Memory B cell (primary cell): ENCODE results near the gene DMTF1.
A peak's percentile ranks its signal among the peaks of the same experiment; 100 is the strongest.

Experiments used
- ATAC-seq: fragments of 150-1000 bp; cut with Tn5 transposase; 2 replicates; pipeline ENCODE4 v1.10.0; 2021; ENCODE audit warnings: low read depth, mild to moderate bottlenecking, moderate library complexity
- DNase-seq, 2 donors: peaks; one replicate each; pipeline ENCODE4 v3.0.0; 2022; ENCODE audit warnings: low spot score in 2 of 2
- H3K27ac Mint-ChIP-seq: one replicate; pipeline ENCODE4 v1.8.0; 2022; ENCODE audit warnings: mild to moderate bottlenecking, moderate library complexity, mixed read lengths
- H3K27me3 Mint-ChIP-seq: one replicate; pipeline ENCODE4 v1.8.0; 2022; ENCODE audit warnings: mixed read lengths
- H3K36me3 Mint-ChIP-seq: one replicate; pipeline ENCODE4 v1.8.0; 2022; ENCODE audit warnings: mild to moderate bottlenecking, mixed read lengths
- H3K4me1 Mint-ChIP-seq: one replicate; pipeline ENCODE4 v1.8.0; 2022; ENCODE audit warnings: mixed read lengths
- H3K4me3 Mint-ChIP-seq: one replicate; pipeline ENCODE4 v1.8.0; 2022; ENCODE audit warnings: mild to moderate bottlenecking, moderate library complexity, mixed read lengths
- H3K9me3 Mint-ChIP-seq: one replicate; pipeline ENCODE4 v1.8.0; 2022; ENCODE audit warnings: mixed read lengths

The DMTF1 gene

GRCh38 chr7:87154166-87154565 is 1.9 kb downstream of the DMTF1 start:
- DNase-seq, result no peak
- H3K4me1 Mint-ChIP-seq, result peaks cover 34% of the 10 kb centered on the region
- H3K36me3 Mint-ChIP-seq, result peaks cover 3% of the 10 kb centered on the region
- no peak for ATAC-seq
- H3K27me3 Mint-ChIP-seq, result no peaks in the 10 kb centered on the region
- peak overlapping the region; percentile 46 for H3K4me3 Mint-ChIP-seq
- H3K27ac Mint-ChIP-seq, result peak overlapping the region; percentile 58
- H3K9me3 Mint-ChIP-seq, result no peaks in the 10 kb centered on the region

GRCh38 chr7:87154569-87154968 is 2.3 kb downstream of the DMTF1 start:
- no peaks in the 10 kb centered on the region for H3K27me3 Mint-ChIP-seq
- ATAC-seq (no peak), DNase-seq (no peak)
- H3K36me3 Mint-ChIP-seq, result peaks cover 3% of the 10 kb centered on the region
- H3K4me3 Mint-ChIP-seq, result peak overlapping the region; percentile 46
- no peaks in the 10 kb centered on the region for H3K9me3 Mint-ChIP-seq
- H3K4me1 Mint-ChIP-seq, result peaks cover 36% of the 10 kb centered on the region
- H3K27ac Mint-ChIP-seq, result peak overlapping the region; percentile 58

DNA sequence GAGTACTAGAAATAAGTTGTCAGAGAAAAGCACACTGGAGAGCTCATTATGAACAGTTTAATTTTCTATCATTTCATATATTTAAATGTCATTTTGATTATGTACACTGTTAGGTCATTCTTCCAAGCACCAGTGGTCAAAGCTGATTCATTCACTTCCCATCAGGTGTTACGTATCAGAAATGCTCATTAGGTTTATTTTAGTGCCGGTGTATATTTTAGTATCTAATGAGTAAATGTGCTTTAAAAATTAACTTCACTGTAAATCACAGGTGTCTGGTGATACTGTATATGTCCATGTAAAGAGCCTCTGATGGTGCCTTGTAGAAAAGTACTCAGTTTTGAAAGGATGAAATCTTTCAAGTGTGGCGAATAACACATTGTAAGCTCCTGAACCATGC is 3.5 kb downstream of the DMTF1 start:
- H3K27me3 Mint-ChIP-seq, result no peaks in the 10 kb centered on the region
- H3K4me1 Mint-ChIP-seq, result peaks cover 41% of the 10 kb centered on the region
- peak overlapping the region; percentile 44 for H3K4me3 Mint-ChIP-seq
- H3K9me3 Mint-ChIP-seq, result no peaks in the 10 kb centered on the region
- peak overlapping the region; percentile 78 for H3K27ac Mint-ChIP-seq
- DNase-seq (no peak), ATAC-seq (no peak)
- H3K36me3 Mint-ChIP-seq, result peaks cover 7% of the 10 kb centered on the region

DNA sequence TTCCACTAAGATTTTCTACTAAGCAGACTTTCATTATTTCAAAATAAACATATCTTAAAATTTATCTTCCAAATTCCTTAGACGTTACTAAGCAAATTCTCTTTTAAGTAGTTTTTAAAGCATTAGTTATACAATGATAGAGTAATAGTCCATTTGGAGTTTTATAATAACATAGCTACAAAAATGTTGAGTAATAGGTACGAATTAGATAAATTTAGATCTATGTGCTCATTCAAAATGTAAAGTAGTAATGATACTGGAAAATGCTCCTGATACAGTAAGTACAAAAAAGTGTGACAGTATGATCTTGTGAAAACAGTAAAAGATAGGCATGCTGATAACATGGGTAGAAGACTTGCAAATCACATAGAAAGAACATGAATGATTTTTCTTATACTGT is 4.5 kb downstream of the DMTF1 start:
- DNase-seq, result no peak
- Mint-ChIP-seq H3K27me3 (no peaks in the 10 kb centered on the region), H3K4me3 (no peak overlapping the region), H3K9me3 (no peaks in the 10 kb centered on the region), H3K36me3 (peaks cover 7% of the 10 kb centered on the region), H3K4me1 (peaks cover 38% of the 10 kb centered on the region), H3K27ac (peak overlapping the region; percentile 78)
- ATAC-seq, result no peak

DNA sequence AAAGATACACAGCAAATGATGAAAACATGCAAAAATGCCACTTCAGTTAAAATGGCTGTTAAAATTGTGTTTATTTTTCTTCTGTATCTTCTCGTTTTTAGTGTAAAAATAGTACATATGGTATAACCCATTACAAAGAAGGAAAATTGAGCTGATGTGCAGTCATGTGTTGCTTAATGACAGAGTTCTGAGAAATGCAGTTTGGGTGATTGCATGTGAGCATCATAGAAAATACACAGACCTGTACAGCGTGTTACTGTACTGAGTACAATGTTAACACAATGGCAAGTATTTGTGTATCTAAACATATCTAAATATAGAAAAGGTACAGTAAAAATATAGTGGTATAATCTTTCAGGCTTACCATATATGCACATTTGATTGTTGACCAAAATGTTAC is 7.3 kb downstream of the DMTF1 start:
- H3K27ac Mint-ChIP-seq, result peak overlapping the region; percentile 38

DNA sequence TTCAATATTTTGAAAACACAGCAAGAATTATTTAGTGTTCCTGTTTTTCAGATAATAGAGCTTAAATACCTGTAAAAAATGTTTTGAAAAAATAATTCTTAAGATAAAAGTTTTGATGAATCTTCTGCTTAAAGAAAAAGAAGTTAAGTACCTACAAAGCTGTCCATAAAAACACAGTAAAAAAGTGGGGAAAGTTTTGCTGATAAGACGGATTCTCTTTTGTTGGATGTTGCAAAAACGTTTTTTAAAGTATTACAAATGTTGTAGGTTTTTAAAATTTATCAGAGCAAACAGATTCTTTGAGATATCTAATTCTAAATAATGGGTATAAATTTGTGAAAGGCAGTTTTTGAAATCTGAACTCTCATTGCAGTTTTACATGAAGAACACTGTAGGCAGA is 12.2 kb downstream of the DMTF1 start:
- peaks cover 11% of the 10 kb centered on the region for H3K4me1 Mint-ChIP-seq
- no peaks in the 10 kb centered on the region for H3K9me3 Mint-ChIP-seq
- no peaks in the 10 kb centered on the region for H3K27me3 Mint-ChIP-seq
- no peak for DNase-seq
- no peak for ATAC-seq
- H3K36me3 Mint-ChIP-seq, result peaks cover 26% of the 10 kb centered on the region
- no peak overlapping the region for H3K4me3 Mint-ChIP-seq
- peak overlapping the region; percentile 11 for H3K27ac Mint-ChIP-seq

More for the DNA sequence above, 7.3 kb downstream of the DMTF1 start:
- Mint-ChIP-seq H3K27me3 (no peaks in the 10 kb centered on the region), H3K36me3 (peaks cover 10% of the 10 kb centered on the region), H3K4me3 (no peak overlapping the region), H3K4me1 (peaks cover 29% of the 10 kb centered on the region), H3K9me3 (no peaks in the 10 kb centered on the region)
- no peak for DNase-seq
- no peak for ATAC-seq

GRCh38 chr7:87170828-87171227 is 18.6 kb downstream of the DMTF1 start:
- Mint-ChIP-seq H3K4me1 (peaks cover 9% of the 10 kb centered on the region), H3K9me3 (no peaks in the 10 kb centered on the region), H3K27ac (peak overlapping the region; percentile 29), H3K36me3 (peaks cover 34% of the 10 kb centered on the region), H3K27me3 (no peaks in the 10 kb centered on the region), H3K4me3 (no peak overlapping the region)
- DNase-seq (no peak), ATAC-seq (no peak)

GRCh38 chr7:87171282-87171934 is 19.2 kb downstream of the DMTF1 start:
- Mint-ChIP-seq H3K9me3 (no peaks in the 10 kb centered on the region), H3K27me3 (no peaks in the 10 kb centered on the region), H3K4me3 (no peak overlapping the region), H3K4me1 (peaks cover 11% of the 10 kb centered on the region), H3K27ac (no peak overlapping the region), H3K36me3 (peaks cover 34% of the 10 kb centered on the region)
- no peak for ATAC-seq
- DNase-seq, result no peak

GRCh38 chr7:87173471-87173870 is 21.2 kb downstream of the DMTF1 start:
- no peaks in the 10 kb centered on the region for H3K9me3 Mint-ChIP-seq

DNA sequence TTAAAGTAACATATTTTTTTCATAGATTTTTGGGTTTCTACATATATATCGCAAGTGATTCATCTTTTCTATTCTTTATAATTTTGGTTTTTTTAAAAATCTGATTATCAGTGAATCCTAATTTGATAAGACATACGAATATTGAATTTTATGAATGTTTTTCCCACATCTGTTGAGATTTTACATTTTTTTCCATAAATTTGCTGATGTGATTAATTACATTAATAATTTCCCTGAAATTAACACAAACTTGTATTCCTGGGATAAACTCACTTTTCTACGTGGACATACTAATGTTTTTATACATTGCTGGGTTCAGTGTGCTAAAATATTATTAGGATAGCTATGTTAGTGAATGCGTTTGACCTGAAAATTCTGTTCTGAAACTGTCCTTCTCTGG is 26.1 kb downstream of the DMTF1 start:
- no peak overlapping the region for H3K4me3 Mint-ChIP-seq
- no peaks in the 10 kb centered on the region for H3K9me3 Mint-ChIP-seq
- DNase-seq, result no peak
- ATAC-seq, result no peak
- no peak overlapping the region for H3K27ac Mint-ChIP-seq
- peaks cover 33% of the 10 kb centered on the region for H3K36me3 Mint-ChIP-seq
- peaks cover 10% of the 10 kb centered on the region for H3K4me1 Mint-ChIP-seq
- H3K27me3 Mint-ChIP-seq, result no peaks in the 10 kb centered on the region

More at GRCh38 chr7:87173471-87173870, 21.2 kb downstream of the DMTF1 start:
- Mint-ChIP-seq H3K4me3 (no peak overlapping the region), H3K4me1 (peaks cover 13% of the 10 kb centered on the region), H3K27me3 (no peaks in the 10 kb centered on the region), H3K27ac (peak overlapping the region; percentile 81), H3K36me3 (peaks cover 41% of the 10 kb centered on the region)
- ATAC-seq (no peak), DNase-seq (no peak)

GRCh38 chr7:87179180-87179579 is 26.9 kb downstream of the DMTF1 start:
- Mint-ChIP-seq H3K4me3 (no peak overlapping the region), H3K4me1 (peaks cover 15% of the 10 kb centered on the region), H3K36me3 (peaks cover 31% of the 10 kb centered on the region), H3K9me3 (no peaks in the 10 kb centered on the region), H3K27ac (no peak overlapping the region), H3K27me3 (no peaks in the 10 kb centered on the region)
- no peak for DNase-seq
- ATAC-seq, result no peak

DNA sequence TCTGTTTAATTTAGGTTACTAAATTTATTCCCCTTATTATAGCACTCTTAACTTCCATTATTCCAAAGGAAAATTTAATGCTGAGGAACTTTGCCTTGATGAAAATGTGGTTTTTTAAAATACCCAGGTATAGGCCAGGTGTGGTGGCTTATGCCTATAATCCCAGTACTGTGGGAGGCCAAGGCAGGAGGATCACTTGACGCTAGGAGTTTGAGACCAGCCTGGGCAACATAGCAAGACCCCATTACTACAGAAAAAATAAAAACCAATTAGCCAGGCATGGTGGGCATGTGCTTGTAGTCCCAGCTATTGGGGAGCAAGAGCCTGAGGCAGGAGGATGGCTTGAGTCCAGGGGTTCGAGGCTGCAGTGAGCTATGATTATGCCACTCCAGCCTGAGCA is 34.9 kb downstream of the DMTF1 start:
- Mint-ChIP-seq H3K4me1 (peaks cover 20% of the 10 kb centered on the region), H3K36me3 (peaks cover 34% of the 10 kb centered on the region), H3K4me3 (no peak overlapping the region), H3K27me3 (no peaks in the 10 kb centered on the region), H3K27ac (no peak overlapping the region), H3K9me3 (no peaks in the 10 kb centered on the region)
- no peak for DNase-seq
- ATAC-seq, result no peak

DNA sequence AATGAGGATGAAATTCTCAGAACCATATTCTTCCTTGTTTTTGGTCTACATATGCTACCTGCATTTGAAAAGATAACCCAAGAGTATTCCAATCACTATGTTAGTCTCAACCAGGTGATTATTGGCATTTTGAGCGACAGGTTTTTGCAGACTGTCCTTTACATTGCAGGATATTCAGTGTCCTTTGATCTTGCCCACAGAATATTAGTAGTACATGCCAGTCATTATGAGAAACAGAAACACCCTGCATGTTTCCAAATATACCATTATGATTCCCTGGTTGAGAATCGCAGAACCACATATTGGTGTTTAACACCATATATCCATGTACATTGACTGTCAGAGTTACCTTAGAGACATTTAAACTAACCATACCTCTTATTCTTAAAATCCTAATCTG is 36.7 kb downstream of the DMTF1 start:
- no peaks in the 10 kb centered on the region for H3K9me3 Mint-ChIP-seq
- H3K4me3 Mint-ChIP-seq, result no peak overlapping the region
- H3K27me3 Mint-ChIP-seq, result no peaks in the 10 kb centered on the region
- no peak for ATAC-seq
- DNase-seq, result no peak
- peaks cover 18% of the 10 kb centered on the region for H3K4me1 Mint-ChIP-seq
- peak overlapping the region; percentile 48 for H3K27ac Mint-ChIP-seq
- H3K36me3 Mint-ChIP-seq, result peaks cover 39% of the 10 kb centered on the region

- H3K9me3 Mint-ChIP-seq, result no peaks in the 10 kb centered on the region
- peaks cover 24% of the 10 kb centered on the region for H3K36me3 Mint-ChIP-seq
- no peak for ATAC-seq
- no peak overlapping the region for H3K4me3 Mint-ChIP-seq
- DNase-seq, result no peak
- H3K27ac Mint-ChIP-seq, result peak overlapping the region; percentile 60
- no peaks in the 10 kb centered on the region for H3K27me3 Mint-ChIP-seq
- H3K4me1 Mint-ChIP-seq, result peaks cover 12% of the 10 kb centered on the region
Observed at GRCh38 chr7:87190783-87191182, 38.5 kb downstream of the DMTF1 start.

- no peaks in the 10 kb centered on the region for H3K27me3 Mint-ChIP-seq
- H3K9me3 Mint-ChIP-seq, result no peaks in the 10 kb centered on the region
- H3K4me1 Mint-ChIP-seq, result peaks cover 19% of the 10 kb centered on the region
- no peak for DNase-seq
- peaks cover 25% of the 10 kb centered on the region for H3K36me3 Mint-ChIP-seq
- H3K27ac Mint-ChIP-seq, result peak overlapping the region; percentile 80
- no peak for ATAC-seq
- H3K4me3 Mint-ChIP-seq, result no peak overlapping the region
Observed at GRCh38 chr7:87192784-87193487, 40.7 kb downstream of the DMTF1 start.
